NCI-H510A treated with DMSO at 0.1 percent for 48 hours (cell line): Measurements from ENCODE around the gene ABO.
"Not testable (repeated sequence)": the region's sequence is repeated elsewhere in the genome, so short reads cannot be mapped to it uniquely, and the experiment has no call there.

Experiments used
- DNase-seq: peaks from one replicate; lab custom pipeline; 2025; lab: John Stamatoyannopoulos, UW

Gene ABO

GRCh38 chr9:133275105-133276000, at the start of gene ABO:
TSS of gene ABO (minus strand) at chr9:133275201.
- no peak for DNase-seq

- no peak for DNase-seq
Measured at GRCh38 chr9:133323991-133324703, 49.1 kb upstream of the ABO start.

GRCh38 chr9:133323211-133323610, 48.2 kb upstream of the ABO start:
- DNase-seq, result no peak

- DNase-seq, result no peak
Measured at GRCh38 chr9:133322701-133323100, 47.7 kb upstream of the ABO start.

GRCh38 chr9:133321411-133321935, 46.5 kb upstream of the ABO start:
- DNase-seq, result no peak

GRCh38 chr9:133320421-133320881, 45.5 kb upstream of the ABO start:
- DNase-seq, result no peak

GRCh38 chr9:133317551-133317950, 42.5 kb upstream of the ABO start:
- not testable (repeated sequence) for DNase-seq

- no peak for DNase-seq
Measured at GRCh38 chr9:133315997-133316396, 41.0 kb upstream of the ABO start.

- DNase-seq, result no peak
Measured at GRCh38 chr9:133309608-133310007, 34.6 kb upstream of the ABO start.

- DNase-seq, result no peak
Measured at GRCh38 chr9:133307301-133307700, 32.3 kb upstream of the ABO start.

GRCh38 chr9:133306242-133307204, 31.5 kb upstream of the ABO start:
- DNase-seq, result no peak

- no peak for DNase-seq
Measured at GRCh38 chr9:133305731-133306130, 30.7 kb upstream of the ABO start.

GRCh38 chr9:133304477-133305377, 29.7 kb upstream of the ABO start:
- DNase-seq, result no peak

- DNase-seq, result no peak
Measured at GRCh38 chr9:133304158-133304470, 29.1 kb upstream of the ABO start.

- no peak for DNase-seq
Measured at GRCh38 chr9:133303266-133304157, 28.5 kb upstream of the ABO start.

- no peak for DNase-seq
Measured at GRCh38 chr9:133301253-133302230, 26.5 kb upstream of the ABO start.

GRCh38 chr9:133299996-133300395, 25.0 kb upstream of the ABO start:
- not testable (repeated sequence) for DNase-seq

GRCh38 chr9:133294257-133294656, 19.3 kb upstream of the ABO start:
- no peak for DNase-seq
